Caco-2 (cell line): ENCODE data around the gene BHMT2. TPM values are rescaled to one million over a fixed set of nuclear protein-coding genes. Genes with fewer than 3 reads are reported as not detected.

Source experiments
- BruUV-seq: library from RNA; stranded (reverse); fragments of 400-500 nt; replicated peaks from 2 replicates; lab custom pipeline; 2021; lab: Mats Ljungman, UMichigan
- CTCF ChIA-PET: fragments of 300-600 bp; sonication (Branson Sonifier 250); formaldehyde crosslinking; loops from one replicate; lab custom pipeline; 2022; ENCODE audit warnings: antibody characterized with exemption; lab: Charles Lee
- POLR2A ChIA-PET: fragments of 300-600 bp; sonication (Branson Sonifier 250); formaldehyde crosslinking; loops from one replicate; lab custom pipeline; 2022; ENCODE audit warnings: antibody characterized with exemption; lab: Charles Lee
- DNase-seq, 2 experiments: peaks; one replicate each; pipeline versions ENCODE4 v3.0.0 to v3.0.0-alpha.2; 2020 to 2022
- H3K27me3 ChIP-seq: replicated peaks from 2 replicates; pipeline ENCODE4 v1.6.0; 2011; ENCODE audit warnings: low read length; ENCODE audit not compliant: control insufficient read depth, insufficient read depth
- H3K36me3 ChIP-seq: 2 replicates; pipeline ENCODE4 v1.5.1; 2011; ENCODE audit warnings: low read length; ENCODE audit not compliant: control insufficient read depth, insufficient read depth
- H3K4me1 ChIP-seq: fragments of 250-450 bp; sonication (Bioruptor Pico); 2 replicates; pipeline ENCODE4 v1.5.1; 2020; ENCODE audit warnings: mild to moderate bottlenecking
- H3K4me3 ChIP-seq: 2 replicates; pipeline ENCODE4 v1.5.1; 2011; ENCODE audit warnings: low read depth, mild to moderate bottlenecking, control low read depth, low read length
- H3K9me3 ChIP-seq: fragments of 250-450 bp; sonication (Bioruptor Pico); 2 replicates; pipeline ENCODE4 v1.5.1; 2020; ENCODE audit warnings: mild to moderate bottlenecking, moderate library complexity
- H3K27ac Mint-ChIP-seq: one replicate; pipeline ENCODE4 v1.8.0; 2022; ENCODE audit warnings: mixed read lengths; ENCODE audit not compliant: unreplicated experiment
- H3K27me3 Mint-ChIP-seq: one replicate; pipeline ENCODE4 v1.8.0; 2022; ENCODE audit warnings: mixed read lengths; ENCODE audit not compliant: insufficient read depth, unreplicated experiment
- H3K36me3 Mint-ChIP-seq: one replicate; pipeline ENCODE4 v1.8.0; 2022; ENCODE audit warnings: mild to moderate bottlenecking, mixed read lengths; ENCODE audit not compliant: insufficient read depth, unreplicated experiment
- H3K4me1 Mint-ChIP-seq: one replicate; pipeline ENCODE4 v1.8.0; 2022; ENCODE audit warnings: low read depth, mixed read lengths; ENCODE audit not compliant: unreplicated experiment
- H3K4me3 Mint-ChIP-seq: one replicate; pipeline ENCODE4 v1.8.0; 2022; ENCODE audit warnings: mild to moderate bottlenecking, moderate library complexity, mixed read lengths; ENCODE audit not compliant: unreplicated experiment
- H3K9me3 Mint-ChIP-seq: one replicate; pipeline ENCODE4 v1.8.0; 2022; ENCODE audit warnings: mixed read lengths; ENCODE audit not compliant: unreplicated experiment
- intact Hi-C: fragments of 100-400 bp; cut with micrococcal nuclease; formaldehyde crosslinking; loops from one replicate; pipeline ENCODE4 v1.10.0; 2022; ENCODE audit not compliant: unreplicated experiment
- total RNA-seq: library from RNA; stranded (reverse); gene quantifications from 2 replicates; pipeline ENCODE4 v1.2.3, GENCODE V29; 2022
- TF ChIP-seq, protein P1 (sequence below), 2 experiments: fragments of 200-600 bp in 1 of 2; IDR thresholded peaks; 1 replicate in 1 of 2; 2 replicates in 1 of 2; pipeline versions ENCODE4 v1.5.1 to v1.8.0; 2011 to 2022; ENCODE audit warnings: antibody characterized with exemption in 1 of 2, control low read depth in 1 of 2, inconsistent platforms in 1 of 2, low read depth in 1 of 2, low read length in 1 of 2, mild to moderate bottlenecking in 1 of 2, moderate library complexity in 1 of 2; ENCODE audit not compliant: insufficient read depth in 1 of 2, severe bottlenecking in 1 of 2, unreplicated experiment in 1 of 2

The BHMT2 gene
- total RNA-seq, 1 experiment from 2014 or later: not detected

DNA sequence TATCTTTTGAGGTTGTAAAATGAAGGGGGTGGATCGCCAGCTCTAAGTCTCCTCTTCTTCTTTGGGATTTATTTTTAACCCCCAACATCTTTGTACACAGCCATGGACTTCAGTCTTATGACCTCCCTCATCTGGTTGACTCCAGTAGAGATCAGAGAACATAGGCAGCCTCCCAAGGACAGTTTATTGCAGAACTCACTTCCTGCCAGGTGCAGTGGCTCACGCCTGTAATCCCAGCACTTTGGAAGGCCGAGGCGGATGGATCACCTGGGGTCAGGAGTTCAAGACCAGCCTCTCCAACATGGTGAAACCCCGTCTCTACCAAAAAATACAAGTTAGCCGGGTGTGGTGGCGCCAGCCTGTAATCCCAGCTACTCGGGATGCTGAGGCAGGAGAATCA lies 39.2 kb downstream of the BHMT2 start:
- Histone ChIP-seq H3K4me1 (no peaks in the 10 kb centered on the region), H3K27me3 (peaks cover 3% of the 10 kb centered on the region; the same call in 1 of the 2 replicates), H3K36me3 (no peaks in the 10 kb centered on the region), H3K4me3 (no peak overlapping the region), H3K9me3 (no peaks in the 10 kb centered on the region; the same call in 1 of the 2 replicates)
- CTCF ChIA-PET: no interaction called here
- Mint-ChIP-seq H3K27ac (no peak overlapping the region), H3K27me3 (peaks cover 12% of the 10 kb centered on the region), H3K4me3 (no peak overlapping the region), H3K4me1 (no peaks in the 10 kb centered on the region), H3K9me3 (no peaks in the 10 kb centered on the region), H3K36me3 (no peaks in the 10 kb centered on the region)
- TF ChIP-seq, protein P1, sequence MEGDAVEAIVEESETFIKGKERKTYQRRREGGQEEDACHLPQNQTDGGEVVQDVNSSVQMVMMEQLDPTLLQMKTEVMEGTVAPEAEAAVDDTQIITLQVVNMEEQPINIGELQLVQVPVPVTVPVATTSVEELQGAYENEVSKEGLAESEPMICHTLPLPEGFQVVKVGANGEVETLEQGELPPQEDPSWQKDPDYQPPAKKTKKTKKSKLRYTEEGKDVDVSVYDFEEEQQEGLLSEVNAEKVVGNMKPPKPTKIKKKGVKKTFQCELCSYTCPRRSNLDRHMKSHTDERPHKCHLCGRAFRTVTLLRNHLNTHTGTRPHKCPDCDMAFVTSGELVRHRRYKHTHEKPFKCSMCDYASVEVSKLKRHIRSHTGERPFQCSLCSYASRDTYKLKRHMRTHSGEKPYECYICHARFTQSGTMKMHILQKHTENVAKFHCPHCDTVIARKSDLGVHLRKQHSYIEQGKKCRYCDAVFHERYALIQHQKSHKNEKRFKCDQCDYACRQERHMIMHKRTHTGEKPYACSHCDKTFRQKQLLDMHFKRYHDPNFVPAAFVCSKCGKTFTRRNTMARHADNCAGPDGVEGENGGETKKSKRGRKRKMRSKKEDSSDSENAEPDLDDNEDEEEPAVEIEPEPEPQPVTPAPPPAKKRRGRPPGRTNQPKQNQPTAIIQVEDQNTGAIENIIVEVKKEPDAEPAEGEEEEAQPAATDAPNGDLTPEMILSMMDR (IDR thresholded peaks at IDR 0.05; ENCODE audit: insufficient read depth in 1 of 2, low read depth in 1 of 2, low read length in 1 of 2, severe bottlenecking in 1 of 2, unreplicated experiment in 1 of 2): no peak
- DNase-seq: no peak
- BruUV-seq: no TSS peak
- intact Hi-C loops: no loop called here
- POLR2A ChIA-PET: no interaction called here

DNA sequence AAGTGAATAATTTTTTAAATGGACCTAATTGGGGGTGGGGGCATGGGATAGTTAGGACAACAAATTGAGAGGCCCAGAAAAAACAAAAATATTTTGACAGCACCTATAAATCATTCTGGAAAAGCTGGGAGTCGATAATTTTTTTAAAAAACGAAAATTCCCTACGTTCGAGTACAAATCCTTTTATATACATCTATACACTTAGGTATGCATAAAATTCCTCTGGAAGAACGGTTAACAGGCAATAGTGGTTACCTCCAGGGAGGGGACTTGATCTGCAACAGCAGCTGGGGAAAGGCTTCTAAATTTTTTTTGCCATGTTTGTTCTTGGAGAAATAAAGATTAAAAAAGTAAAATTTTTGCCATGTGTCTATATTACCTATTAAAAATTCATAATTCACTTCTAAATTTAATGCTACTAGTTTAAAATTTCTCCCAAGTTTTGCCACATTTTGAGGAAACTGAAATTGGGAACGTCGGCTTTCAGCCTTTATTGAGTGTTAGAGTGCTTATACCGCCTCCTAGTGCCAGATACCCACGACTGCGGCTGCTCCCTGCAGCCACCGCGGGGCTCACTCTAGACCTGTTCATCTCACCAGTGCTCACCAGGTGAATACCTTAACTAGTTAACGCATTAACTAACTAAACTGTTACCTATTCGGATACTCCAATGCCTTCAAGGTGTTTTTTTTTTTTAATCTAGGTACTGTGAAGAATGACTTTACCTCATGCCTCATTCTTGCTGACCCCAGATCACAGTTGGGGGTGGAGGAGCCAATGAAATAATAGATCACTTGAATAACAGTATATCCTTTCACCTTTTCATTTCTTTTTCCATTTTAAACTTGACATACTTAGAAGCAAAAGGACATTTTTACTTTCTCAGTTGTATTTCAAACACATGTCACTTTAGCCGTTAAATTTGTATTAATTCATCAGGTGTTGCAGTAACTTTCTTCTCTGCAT lies 40.2 kb downstream of the BHMT2 start:
- H3K27me3 ChIP-seq: peaks cover 3% of the 10 kb centered on the region; the same call in 1 of the 2 replicates
- intact Hi-C loops: no loop called here
- no TSS peak for BruUV-seq
- H3K27ac Mint-ChIP-seq: no peak overlapping the region
- H3K9me3 ChIP-seq: no peaks in the 10 kb centered on the region; the same call in 1 of the 2 replicates
- no peaks in the 10 kb centered on the region for H3K36me3 ChIP-seq
- H3K36me3 Mint-ChIP-seq: no peaks in the 10 kb centered on the region
- H3K4me1 Mint-ChIP-seq: no peaks in the 10 kb centered on the region
- TF ChIP-seq, protein P1 (IDR thresholded peaks at IDR 0.05; ENCODE audit: insufficient read depth in 1 of 2, low read depth in 1 of 2, low read length in 1 of 2, severe bottlenecking in 1 of 2, unreplicated experiment in 1 of 2): peak; percentile 31 to 36
- no peaks in the 10 kb centered on the region for H3K9me3 Mint-ChIP-seq
- peak in 1 of 2 experiments; percentile 26 for DNase-seq
- CTCF ChIA-PET: no interaction called here
- POLR2A ChIA-PET: no interaction called here
- no peaks in the 10 kb centered on the region for H3K4me1 ChIP-seq
- no peak overlapping the region for H3K4me3 Mint-ChIP-seq
- no peak overlapping the region for H3K4me3 ChIP-seq
- peaks cover 9% of the 10 kb centered on the region for H3K27me3 Mint-ChIP-seq

DNA sequence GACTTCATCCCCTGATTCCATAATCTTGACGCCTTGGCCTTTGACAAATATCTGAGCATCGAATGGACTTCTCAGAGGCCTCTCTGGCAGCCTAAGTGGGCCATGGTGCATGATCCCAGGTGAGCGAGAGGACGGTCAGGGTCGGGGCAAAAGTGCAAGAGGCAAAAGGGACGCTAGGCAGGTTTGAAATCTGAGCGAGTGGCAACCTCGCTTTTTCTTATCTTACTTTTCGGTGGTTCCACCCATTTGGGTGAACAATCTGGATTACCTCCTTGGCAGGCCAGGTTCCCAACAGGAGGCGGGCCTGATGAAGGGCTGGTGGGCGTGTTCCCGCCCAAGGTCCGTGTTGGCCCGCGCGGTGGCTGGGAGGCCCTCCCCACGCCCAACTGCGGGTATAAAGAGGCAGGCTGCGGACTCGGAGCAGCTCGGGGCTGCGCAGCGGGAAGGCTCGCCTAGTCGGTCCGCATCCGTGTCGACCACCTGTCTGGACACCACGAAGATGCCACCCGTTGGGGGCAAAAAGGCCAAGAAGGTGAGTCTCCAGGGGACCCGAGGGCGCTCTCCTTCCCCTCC lies 41.9 kb downstream of the BHMT2 start, which contains the start of gene BHMT:
BHMT (plus strand) TSS at position 423 of the 573 bp plus-strand sequence; CDS start at position 500, 77 bp downstream.
- intact Hi-C loops: no loop called here
- Histone ChIP-seq H3K4me1 (no peaks in the 10 kb centered on the region), H3K4me3 (no peak within 1 kb of the TSS), H3K27me3 (peaks cover 3% of the 10 kb centered on the region; the same call in 1 of the 2 replicates), H3K36me3 (no peaks in the 10 kb centered on the region), H3K9me3 (no peaks in the 10 kb centered on the region; the same call in 1 of the 2 replicates)
- no peaks in the 10 kb centered on the region for H3K36me3 Mint-ChIP-seq
- no peaks in the 10 kb centered on the region for H3K4me1 Mint-ChIP-seq
- ChIA-PET POLR2A (no interaction called here), CTCF (no interaction called here)
- peaks cover 9% of the 10 kb centered on the region for H3K27me3 Mint-ChIP-seq
- no TSS peak for BruUV-seq
- TF ChIP-seq, protein P1 (IDR thresholded peaks at IDR 0.05; ENCODE audit: insufficient read depth in 1 of 2, low read depth in 1 of 2, low read length in 1 of 2, severe bottlenecking in 1 of 2, unreplicated experiment in 1 of 2): no peak
- H3K27ac Mint-ChIP-seq: no peak within 1 kb of the TSS
- no peak for DNase-seq
- H3K4me3 Mint-ChIP-seq: peak within 1 kb of the TSS; percentile 6
- H3K9me3 Mint-ChIP-seq: no peaks in the 10 kb centered on the region
